SH-SY5Y (cell line): Measurements from ENCODE around the gene MCEE.

Experiments used
- GATA2 ChIP-seq: IDR thresholded peaks from 2 replicates; pipeline ENCODE4 v1.6.1; 2011; ENCODE audit warnings: mild to moderate bottlenecking, low read depth, low read length
- GATA3 ChIP-seq: IDR thresholded peaks from 2 replicates; pipeline ENCODE4 v1.6.1; 2011; ENCODE audit warnings: low read depth, mild to moderate bottlenecking, low read length, moderate library complexity

DNA sequence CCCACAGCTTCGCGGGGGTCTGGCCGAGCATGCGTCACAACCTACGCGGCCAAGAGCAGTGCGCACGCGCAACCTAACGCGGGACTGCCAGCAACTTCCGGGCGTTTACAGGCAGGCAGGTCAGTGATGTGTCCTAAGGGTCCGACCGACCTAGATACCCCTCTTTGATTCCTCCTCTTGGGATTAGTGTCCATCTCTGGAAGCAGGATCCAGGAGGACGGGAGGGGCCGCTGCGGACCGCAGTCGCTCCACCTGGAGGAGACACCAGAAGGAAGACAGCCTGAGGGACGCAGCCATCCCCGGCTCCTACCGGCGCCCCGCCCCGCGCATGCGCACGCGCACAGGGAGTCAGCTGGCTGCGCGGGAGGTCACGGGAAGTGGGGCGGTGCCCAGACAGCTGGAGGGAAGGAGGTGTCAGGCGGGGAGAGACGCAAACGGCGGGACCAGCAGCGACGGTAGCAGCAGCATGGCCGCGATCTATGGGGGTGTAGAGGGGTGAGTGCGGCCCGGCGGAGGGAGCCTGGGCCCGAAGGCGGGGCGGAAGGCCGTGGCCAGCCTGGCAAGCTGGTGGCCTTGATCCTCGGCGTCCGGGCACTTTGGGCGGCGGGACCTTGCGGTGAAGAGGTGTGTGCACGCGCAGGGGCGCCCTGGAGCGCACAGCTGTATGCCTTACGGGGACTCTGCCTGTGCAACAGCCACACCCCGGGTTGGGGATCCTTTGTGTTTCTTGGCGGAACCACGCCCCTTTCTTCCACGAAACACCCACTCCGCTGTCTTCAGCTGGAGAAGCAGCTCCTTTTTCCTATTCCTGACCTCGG, 61.6 kb downstream of the MCEE start, which contains the start of gene NAGK:
- TF ChIP-seq GATA3 (no peak), GATA2 (no peak)
